Adipose tissue (tissue), 3 donors: ENCODE measurements around the gene POLA2. TPM values are rescaled to one million over a fixed set of nuclear protein-coding genes. Genes with fewer than 3 reads are reported as not detected.
"Not testable (repeated sequence)": the region's sequence is repeated elsewhere in the genome, so short reads cannot be mapped to it uniquely, and the experiment has no call there.

Source experiments
- H3K27ac ChIP-seq: one replicate; pipeline ENCODE4 v1.5.1; 2013; ENCODE audit warnings: low read depth, low read length
- WGBS, 3 donors: extraction: QIAGEN DNeasy Blood & Tissue Kit; methylation state at CpG; one replicate each; pipeline ENCODE4 v1.1.7; 2013; 5-methylcytosine and 5-hydroxymethylcytosine counted together
- polyA plus RNA-seq, 3 donors: library from polyadenylated mRNA; stranded (reverse); fragments of 200-250 nt; gene quantifications; one replicate each; pipeline ENCODE4 v1.2.3, GENCODE V29; 2013
- donor health status: healthy with polysubstance abuse.
- donor health status: Bipolar disorder and iron deficiency.
- donor health status: healthy.

POLA2 gene
- polyA plus RNA-seq, 3 donors = 2.3 to 5.4 (median 3.0) TPM

DNA sequence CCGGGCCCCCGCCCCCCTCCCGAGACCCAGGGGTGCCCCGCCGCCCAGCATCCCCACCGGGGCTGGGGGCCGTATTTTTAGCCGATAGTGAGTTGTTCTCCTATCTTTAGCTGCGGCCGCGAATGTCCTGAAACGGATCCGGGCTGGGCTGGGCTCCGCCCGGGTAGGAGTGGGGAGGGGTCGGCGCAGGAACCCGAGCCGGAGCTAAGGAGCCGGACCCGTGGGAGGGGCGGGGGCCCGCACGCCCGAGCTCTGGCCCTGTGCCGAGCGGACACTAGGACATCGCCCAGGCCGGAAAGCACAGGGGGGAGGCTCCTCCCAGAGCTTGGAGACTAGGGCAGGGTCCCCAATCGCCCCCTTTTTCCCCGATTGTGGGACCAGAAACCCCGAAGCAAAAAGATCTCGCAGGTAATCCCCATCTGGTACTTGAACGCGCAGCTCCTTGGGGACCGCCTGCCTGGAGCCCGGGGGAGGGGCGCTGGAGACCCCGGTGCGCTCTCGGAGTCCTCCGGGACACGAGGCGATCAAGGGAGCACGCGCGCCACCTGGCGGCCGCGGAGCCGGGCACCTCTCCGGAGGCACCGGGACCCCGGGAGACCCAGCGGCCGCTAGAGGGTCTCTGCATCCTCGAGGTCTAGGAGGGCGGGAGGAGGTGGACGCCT lies 53.6 kb downstream of the POLA2 start:
- WGBS, 3 donors = 0 to 1% (median 1%) methylated on average over 51 to 59 of the region's 59 CpGs
- H3K27ac ChIP-seq = peak overlapping the region; percentile 68

DNA sequence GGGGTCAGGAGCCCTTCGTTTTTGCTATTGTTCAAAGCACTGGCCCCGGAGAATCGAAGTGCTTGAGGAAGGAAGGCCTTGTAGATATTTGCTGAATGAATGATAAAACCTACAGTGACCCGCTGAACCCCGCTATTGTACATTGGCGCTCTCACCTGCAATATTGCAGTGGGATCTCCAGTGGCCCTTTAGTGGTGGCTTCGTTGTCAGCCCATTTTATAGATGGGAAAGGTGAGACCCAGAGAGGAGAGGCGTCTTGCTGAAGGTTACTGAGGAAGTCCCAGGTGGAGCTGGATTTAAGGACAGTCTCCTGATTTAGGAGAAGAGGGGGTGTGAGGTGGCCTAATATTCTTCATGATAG lies 54.1 kb downstream of the POLA2 start:
- H3K27ac ChIP-seq = no peak overlapping the region
- WGBS, 3 donors = 11 to 15% (median 12%) methylated on average over 8 of the region's 8 CpGs

DNA sequence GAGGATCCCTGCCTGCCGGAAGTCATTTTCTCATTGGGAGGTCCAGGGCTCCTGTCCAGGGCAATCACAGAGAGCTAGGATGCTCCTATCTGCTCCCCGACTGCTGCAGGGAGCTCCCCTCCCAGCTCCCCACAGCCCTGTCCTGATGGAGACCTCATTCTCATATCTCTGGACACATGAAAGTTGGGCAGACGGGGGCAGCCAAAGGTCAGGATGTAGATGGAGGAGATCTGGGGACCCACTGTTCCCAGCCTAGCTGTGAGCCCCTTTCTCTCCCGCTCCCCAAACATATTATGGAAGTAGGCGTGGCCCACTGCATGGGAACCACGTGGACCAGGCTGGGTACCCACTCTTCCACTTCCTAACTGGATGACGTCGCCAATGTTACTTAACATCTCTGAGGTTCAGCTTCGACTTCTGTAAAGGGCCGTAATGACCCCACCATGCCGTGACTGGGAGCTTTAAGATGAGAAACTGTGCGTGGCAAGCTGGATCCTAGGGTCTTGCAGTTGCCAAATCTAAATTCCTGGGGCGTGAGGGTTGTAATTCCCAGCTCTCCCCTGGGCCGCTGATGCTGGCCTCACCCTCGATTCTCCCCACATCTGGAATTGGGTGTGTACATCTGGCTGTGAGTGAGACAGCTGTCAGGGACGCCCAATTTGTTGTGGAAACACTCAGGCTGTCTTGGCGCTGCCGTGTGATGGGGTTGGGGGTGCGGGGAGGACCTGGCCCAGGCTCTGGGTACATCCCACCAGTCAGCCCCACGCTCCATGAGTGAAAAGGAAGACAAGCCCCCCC lies 54.7 kb downstream of the POLA2 start:
- 28 to 52% (median 31%) methylated on average over 20 of the region's 20 CpGs for WGBS, 3 donors
- H3K27ac ChIP-seq = no peak overlapping the region

DNA sequence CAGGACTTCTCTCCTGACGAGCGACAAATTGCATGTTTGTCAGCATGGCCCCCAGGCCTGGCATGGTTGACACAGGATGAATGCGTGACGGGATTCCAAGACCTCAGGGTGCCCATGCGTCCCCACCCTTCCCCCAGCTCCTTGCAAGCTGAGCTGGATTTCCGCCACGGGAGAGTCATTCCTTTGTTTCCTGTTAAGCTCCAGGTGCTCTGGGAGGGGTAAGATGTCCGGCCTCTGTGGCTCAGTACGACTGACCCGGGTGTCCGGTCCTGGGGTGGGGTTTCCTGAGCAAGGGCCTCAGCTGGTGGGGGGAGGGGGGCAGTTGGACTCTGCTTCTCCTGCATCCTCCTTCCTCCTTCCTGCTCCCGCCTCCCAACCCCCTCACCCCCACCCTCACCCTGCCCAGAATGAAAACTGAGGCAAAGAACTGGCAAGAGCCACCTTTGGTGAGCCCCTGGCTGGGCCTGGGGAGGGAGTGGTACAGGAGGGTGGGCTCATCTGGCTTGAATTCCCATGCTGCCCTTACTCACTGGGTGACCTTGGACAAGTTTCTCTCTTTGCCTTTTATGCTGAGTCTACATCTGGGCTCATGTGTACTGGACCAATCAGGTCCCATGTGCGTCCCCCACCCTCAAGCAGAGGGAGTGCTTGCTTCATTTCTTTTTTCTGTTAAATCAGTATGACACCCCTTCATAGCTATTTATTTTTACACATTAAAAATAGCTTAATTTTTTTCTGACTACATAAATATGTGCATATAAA lies 55.4 kb downstream of the POLA2 start:
- WGBS, 3 donors = 29 to 32% (median 32%) methylated on average over 12 to 13 of the region's 13 CpGs
- no peak overlapping the region for H3K27ac ChIP-seq

DNA sequence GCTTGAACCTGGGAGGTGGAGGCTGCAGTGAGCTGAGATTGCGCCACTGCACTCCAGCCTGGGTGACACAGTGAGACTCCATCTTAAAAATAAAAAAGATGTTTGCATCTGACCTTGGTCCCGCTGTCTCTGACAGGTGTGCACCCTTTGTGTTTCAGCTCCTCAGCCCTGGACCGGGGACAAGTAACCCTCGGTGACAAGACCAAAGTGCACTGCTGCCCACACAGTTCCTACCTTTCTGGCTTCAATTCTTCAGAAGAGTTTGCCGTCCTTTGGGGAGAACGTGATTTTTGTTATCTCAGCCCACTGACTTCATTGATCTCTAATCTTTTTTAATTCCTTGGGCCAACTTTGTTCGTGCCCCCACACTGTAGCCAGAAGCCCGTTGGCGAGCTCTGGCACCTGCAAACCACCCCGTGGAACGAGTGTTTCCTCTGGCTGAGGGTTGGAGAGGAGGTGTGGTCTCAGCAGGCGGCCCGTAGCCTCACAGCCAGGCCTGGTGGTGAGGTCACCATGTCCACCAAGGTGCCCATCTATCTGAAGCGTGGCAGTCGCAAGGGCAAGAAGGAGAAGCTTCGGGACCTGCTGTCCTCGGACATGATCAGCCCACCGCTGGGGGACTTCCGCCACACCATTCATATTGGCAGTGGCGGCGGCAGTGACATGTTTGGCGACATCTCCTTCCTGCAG lies 58.8 kb downstream of the POLA2 start:
- H3K27ac ChIP-seq = no peak overlapping the region

DNA sequence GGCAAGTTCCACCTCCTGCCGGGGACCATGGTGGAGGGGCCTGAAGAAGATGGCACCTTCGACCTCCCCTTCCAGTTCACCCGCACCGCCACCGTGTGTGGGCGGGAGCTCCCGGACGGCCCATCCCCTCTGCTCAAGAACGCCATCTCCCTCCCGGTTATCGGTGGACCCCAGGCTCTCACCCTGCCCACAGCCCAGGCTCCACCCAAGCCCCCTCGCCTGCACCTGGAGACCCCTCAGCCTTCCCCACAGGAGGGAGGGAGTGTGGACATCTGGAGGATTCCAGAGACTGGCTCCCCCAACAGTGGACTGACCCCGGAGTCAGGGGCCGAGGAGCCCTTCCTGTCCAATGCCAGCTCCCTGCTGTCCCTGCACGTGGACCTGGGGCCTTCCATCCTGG lies 59.3 kb downstream of the POLA2 start:
- no peak overlapping the region for H3K27ac ChIP-seq

More for the DNA sequence above, 58.8 kb downstream of the POLA2 start:
- WGBS, 3 donors = 68 to 81% (median 72%) methylated on average over 22 of the region's 22 CpGs

DNA sequence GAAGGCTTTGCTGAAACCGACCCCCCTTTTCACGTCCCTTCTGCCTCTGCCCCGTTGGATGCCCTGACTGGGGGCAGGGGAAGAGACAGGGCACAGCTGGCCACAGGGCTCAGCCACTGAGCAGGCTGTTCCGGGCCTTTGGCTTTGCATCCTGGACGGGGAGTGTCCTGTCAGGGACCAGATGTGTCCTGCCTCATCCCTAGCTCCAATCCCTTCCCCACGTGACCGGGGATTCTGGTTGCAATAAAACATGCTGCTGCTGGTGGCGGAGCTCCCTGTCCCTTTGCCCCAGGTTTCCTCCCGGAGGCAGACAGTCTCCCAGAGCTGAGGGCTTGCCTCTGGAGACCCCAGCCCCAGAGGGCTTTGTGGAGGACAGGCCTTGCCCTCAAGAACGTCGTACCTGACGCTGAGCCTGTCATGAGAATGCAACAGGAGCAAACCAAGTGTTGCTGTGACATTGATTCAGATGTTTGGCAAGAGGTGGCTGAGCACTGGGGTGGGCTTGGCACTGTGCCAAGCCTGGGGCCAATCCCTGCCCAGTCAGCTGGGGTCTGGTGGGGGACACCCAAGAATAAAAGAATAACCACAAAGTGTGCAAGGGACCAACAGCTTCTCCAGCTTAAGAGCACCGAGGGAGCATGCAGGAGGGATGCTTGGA lies 60.2 kb downstream of the POLA2 start:
- no peak overlapping the region for H3K27ac ChIP-seq
- 52 to 73% (median 60%) methylated on average over 12 to 13 of the region's 13 CpGs for WGBS, 3 donors

More for the DNA sequence above, 59.3 kb downstream of the POLA2 start:
- WGBS, 3 donors = 79 to 87% (median 80%) methylated on average over 15 of the region's 15 CpGs

DNA sequence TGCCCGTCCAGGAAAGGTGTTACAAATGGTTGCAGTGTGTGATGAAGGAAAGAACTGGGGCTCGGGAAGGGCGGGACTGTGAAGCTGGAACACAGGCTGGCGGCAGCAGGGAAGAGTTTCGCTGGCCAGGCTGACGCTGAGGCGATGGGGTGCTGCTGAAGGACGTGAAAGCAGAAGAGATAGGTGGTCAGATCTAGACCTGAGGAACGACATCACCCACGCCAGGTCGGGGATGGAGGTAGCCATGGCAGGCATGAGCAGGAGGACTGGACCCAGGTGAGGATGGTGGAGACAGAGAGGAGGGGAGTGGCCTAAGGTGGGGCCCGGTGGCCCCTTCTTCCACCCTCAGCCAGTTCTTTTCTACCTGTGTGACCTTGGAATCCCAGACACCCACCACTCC lies 62.1 kb downstream of the POLA2 start:
- WGBS, 3 donors = 65 to 72% (median 68%) methylated on average over 12 of the region's 12 CpGs
- no peak overlapping the region for H3K27ac ChIP-seq

DNA sequence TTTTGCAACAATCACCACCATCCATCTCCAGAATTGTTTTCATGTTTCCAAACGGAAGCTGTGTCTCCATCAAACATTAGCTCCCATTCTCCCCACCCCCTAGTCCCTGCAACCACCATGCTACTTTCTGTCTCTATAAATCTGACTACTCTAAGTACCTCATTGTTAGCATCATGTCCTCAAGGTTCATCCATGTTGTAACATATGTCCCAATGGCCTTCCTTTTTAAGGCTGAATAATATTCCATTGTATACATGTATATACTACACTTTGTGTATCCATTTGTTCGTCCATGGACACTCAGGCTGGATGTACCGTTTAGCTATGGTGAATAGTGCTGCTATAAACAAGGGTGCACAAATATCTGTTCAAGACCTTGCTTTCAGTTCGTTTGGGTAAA lies 63.7 kb downstream of the POLA2 start:
- H3K27ac ChIP-seq = no peak overlapping the region
- WGBS, 3 donors = 77 to 87% (median 86%) methylated on average over 4 of the region's 4 CpGs

DNA sequence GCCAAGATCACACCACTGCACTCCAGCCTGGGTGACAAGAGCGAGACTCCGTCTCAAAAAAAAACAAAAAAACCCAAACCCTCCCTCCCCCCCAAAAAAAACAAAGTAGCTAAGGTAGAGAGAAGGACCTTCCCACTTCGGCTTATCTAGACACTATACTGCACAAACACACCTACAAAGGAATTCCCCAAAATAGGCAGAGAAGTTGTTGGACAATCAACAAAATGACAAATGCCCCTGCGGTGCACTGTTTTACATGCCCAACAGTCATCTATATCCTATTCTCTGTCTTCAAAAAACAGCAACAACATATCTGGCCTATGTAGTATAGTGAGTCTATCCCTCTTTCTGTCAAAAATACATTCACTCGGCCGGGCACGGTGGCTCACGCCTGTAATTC lies 65.3 kb downstream of the POLA2 start:
- 83 to 90% (median 85%) methylated on average over 8 of the region's 8 CpGs for WGBS, 3 donors
- no peak overlapping the region for H3K27ac ChIP-seq

DNA sequence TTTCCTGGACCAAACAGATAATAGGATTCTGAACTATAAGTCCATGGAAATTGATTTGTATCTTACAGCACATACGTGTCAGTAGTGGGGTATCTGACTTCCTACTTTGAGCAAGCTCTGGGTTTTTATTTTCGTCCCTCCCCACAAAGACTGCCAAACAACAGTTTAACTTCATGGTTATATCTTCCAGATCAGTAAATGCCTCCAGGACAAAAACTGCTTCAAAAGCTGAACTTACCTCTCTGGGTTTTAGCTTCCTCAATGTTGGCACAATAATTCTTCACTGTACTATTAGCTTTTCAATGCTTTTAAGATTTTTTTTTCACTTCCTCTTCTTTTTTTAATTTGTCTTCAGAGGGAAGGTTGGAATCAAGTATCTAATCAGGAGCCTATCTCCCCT lies 67.7 kb downstream of the POLA2 start:
- H3K27ac ChIP-seq = no peak overlapping the region
- WGBS, 3 donors = 22 to 44% (median 40%) methylated on average over 2 of the region's 2 CpGs

DNA sequence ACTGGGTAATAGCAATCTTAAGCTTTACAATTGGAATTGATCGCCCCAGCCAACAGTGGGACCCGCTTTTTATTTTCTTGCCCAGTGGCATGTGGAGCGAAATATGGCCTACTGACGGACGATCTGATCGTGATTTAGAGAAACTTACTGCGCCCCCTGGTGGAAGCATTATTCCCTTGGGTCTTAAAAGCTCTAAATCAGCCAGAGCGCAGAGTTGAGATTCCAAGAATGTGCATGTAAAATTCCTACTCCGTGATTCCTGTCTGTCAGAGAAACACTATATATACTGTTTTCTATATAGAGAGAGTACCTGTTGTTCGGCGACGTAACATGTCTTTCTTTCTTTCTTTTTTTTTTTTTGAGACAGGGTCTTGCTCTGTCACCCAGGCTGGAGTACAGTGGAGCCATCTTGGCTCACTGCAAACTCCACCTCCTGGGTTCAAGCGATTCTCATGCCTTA lies 68.2 kb downstream of the POLA2 start:
- WGBS, 3 donors = 5 to 7% (median 6%) methylated on average over 13 of the region's 13 CpGs
- no peak overlapping the region for H3K27ac ChIP-seq

DNA sequence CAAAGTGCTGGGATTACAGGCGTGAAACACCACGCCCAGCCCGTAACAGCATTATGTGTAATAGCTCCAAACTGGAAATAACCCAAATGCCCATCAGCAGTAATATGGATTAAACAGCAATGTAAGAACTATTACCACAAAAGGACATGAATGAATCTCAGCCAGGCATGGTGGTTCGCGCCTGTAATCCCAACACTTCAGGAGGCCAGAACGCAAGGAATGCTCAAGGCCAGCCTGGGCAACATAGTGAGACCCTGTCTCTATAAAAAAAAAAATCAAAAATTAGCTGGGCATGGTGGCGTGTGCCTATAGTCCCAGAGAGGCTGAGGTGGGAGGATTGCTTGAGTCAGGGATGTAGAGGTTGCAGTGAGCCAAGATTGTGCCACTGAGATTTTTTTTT lies 68.8 kb downstream of the POLA2 start:
- WGBS, 3 donors = 75 to 81% (median 77%) methylated on average over 7 of the region's 7 CpGs
- H3K27ac ChIP-seq = no peak overlapping the region

DNA sequence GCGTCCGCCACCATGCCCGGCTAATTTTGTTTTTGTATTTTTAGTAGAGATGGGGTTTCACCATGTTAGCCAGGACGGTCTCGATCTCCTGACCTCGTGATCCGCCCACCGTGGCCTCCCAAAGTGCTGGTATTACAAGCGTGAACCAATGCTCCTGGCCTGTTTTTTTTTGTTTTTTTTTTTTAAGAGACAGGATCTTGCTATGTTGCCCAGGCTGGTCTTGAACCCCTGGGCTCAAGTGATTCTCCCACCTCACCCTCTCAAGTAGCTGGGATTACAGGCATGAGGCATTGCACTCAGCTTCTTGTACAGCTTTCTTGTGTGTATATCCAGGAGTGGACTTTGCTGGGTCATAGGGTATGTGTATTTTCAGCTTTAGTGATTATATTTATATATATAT lies 70.8 kb downstream of the POLA2 start:
- H3K27ac ChIP-seq = not testable (repeated sequence)
- 92 to 94% (median 94%) methylated on average over 9 of the region's 9 CpGs for WGBS, 3 donors

DNA sequence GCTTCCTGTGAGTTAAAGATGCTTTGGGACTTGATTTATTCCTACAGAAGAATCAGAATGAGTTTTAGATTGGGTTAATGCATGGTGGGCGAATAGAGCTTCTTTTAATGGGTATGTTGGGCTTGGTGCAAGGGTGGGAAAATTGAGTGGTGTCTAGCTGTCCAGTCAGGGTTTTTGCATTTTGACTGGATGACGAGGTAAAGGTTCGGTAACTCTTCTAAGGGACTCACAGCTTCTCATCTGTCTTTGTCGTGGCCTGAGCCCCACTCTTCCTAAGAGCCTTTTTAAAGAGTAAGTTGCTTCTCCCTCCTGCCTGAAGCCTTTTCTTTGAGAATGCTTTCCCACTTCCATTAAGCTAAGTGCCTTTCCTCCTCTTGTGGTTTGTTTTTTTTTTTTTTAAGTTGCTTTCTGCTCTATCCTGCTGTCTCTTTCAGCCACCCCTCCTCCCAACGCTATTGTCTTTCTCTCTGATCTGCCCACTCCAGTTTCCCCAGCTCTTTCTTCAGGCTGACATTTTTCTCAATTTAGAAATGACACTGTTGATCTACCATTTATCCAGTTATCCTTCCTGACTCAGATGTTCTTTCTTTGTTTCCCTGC lies 73.0 kb downstream of the POLA2 start:
- 17 to 24% (median 22%) methylated on average over 5 of the region's 5 CpGs for WGBS, 3 donors
- no peak overlapping the region for H3K27ac ChIP-seq

DNA sequence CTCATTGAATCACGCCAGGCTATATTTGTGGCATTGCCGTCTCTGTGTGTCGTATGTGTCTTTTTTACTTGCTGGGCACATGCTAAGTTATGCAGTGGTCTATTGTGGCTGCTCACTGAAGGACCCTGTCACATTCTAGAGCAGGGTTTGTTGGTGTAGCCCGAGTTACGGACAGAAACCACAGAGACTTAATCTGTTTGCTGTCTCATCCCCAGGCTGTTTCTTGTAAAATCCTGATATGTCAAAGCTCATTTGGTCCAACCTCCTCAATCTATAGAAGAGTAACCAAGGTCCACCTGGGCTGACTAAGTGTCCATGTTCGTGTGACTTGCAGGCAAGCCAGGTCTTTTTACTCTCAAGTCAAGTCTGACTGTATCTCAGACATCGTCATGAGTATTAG lies 76.9 kb downstream of the POLA2 start:
- 73 to 88% (median 85%) methylated on average over 7 of the region's 7 CpGs for WGBS, 3 donors
- H3K27ac ChIP-seq = no peak overlapping the region

DNA sequence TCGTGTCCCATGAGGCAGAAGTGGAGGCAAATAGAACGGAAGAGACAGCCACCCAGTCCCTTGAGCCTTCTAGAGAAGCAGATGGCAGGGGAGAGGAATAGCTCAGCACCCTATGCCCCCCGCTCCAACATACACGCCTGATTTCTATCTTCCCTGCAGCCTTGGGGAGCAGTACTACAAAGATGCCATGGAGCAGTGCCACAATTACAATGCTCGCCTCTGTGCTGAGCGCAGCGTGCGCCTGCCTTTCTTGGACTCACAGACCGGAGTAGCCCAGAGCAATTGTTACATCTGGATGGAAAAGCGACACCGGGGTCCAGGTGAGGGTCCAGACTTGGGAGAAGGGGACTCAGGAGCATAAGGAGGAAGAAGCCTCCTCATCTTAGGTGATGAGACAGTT lies 78.5 kb downstream of the POLA2 start:
- 90 to 94% (median 91%) methylated on average over 11 of the region's 11 CpGs for WGBS, 3 donors
- H3K27ac ChIP-seq = no peak overlapping the region

DNA sequence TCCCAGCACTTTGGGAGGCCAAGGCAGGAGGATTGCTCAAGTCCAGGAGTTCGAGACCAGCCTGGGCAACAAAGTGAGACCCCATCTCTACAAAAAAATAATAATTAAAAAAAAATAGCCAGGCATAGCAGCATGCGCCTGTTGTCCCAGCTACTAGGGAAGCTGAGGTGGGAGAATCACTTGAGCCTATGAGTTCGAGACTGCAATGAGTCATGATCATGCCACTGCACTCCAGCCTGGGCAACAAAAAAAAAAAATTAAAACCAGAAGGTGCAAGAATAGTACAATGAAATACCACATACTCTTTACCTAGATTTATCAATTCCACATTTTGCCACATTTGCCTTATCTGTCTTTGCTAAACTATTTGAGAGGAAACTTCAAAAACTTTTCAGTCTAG lies 80.1 kb downstream of the POLA2 start:
- 94 to 100% (median 96%) methylated on average over 3 of the region's 3 CpGs for WGBS, 3 donors
- H3K27ac ChIP-seq = no peak overlapping the region
